Keratinocyte (primary cell): Measurements from ENCODE around the gene SHISA8.

ENCODE experiments used
- EZH2 ChIP-seq: IDR thresholded peaks from one replicate; pipeline ENCODE4 v1.6.1; 2012; ENCODE audit warnings: inconsistent platforms, mild to moderate bottlenecking, low read length, moderate library complexity
- TF ChIP-seq, protein P1 (sequence below), 3 experiments: IDR thresholded peaks in 1 of 3; conservative IDR thresholded peaks in 1 of 3; optimal IDR thresholded peaks in 1 of 3; 2 replicates in 2 of 3; 3 replicates in 1 of 3; pipeline versions ENCODE3 to v1.5.1; 2011; ENCODE audit warnings: low read length in 3 of 3, mild to moderate bottlenecking in 3 of 3, moderate library complexity in 2 of 3, control low read depth in 1 of 3, inconsistent platforms in 1 of 3; ENCODE audit not compliant: insufficient read depth in 2 of 3; ENCODE audit errors: extremely low read depth in 1 of 3

GRCh38 chr22:41891407-41891806 lies 23.5 kb downstream of the SHISA8 start:
- TF ChIP-seq, protein P1, sequence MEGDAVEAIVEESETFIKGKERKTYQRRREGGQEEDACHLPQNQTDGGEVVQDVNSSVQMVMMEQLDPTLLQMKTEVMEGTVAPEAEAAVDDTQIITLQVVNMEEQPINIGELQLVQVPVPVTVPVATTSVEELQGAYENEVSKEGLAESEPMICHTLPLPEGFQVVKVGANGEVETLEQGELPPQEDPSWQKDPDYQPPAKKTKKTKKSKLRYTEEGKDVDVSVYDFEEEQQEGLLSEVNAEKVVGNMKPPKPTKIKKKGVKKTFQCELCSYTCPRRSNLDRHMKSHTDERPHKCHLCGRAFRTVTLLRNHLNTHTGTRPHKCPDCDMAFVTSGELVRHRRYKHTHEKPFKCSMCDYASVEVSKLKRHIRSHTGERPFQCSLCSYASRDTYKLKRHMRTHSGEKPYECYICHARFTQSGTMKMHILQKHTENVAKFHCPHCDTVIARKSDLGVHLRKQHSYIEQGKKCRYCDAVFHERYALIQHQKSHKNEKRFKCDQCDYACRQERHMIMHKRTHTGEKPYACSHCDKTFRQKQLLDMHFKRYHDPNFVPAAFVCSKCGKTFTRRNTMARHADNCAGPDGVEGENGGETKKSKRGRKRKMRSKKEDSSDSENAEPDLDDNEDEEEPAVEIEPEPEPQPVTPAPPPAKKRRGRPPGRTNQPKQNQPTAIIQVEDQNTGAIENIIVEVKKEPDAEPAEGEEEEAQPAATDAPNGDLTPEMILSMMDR (optimal IDR thresholded peaks at IDR 0.05 in 1 of 3, IDR thresholded peaks at IDR 0.05 in 1 of 3, conservative IDR thresholded peaks at IDR 0.05 in 1 of 3; ENCODE audit: extremely low read depth in 1 of 3, insufficient read depth in 2 of 3, low read length in 3 of 3) = no peak
- no peak for TF ChIP-seq EZH2
